K562 (cell line): ENCODE results near the gene CHD3. TPM values are rescaled to one million over a fixed set of nuclear protein-coding genes. Genes with fewer than 3 reads are reported as not detected.

Experiments
- ATAC-seq: fragments of 200-7000 bp; cut with Tn5 transposase; 3 replicates; pipeline ENCODE4 v1.9.1; 2020; ENCODE audit warnings: moderate library complexity
- BruUV-seq: library from RNA; stranded (reverse); fragments of 400-500 nt; replicated peaks from 2 replicates; lab custom pipeline; 2021; lab: Mats Ljungman, UMichigan
- CTCF ChIA-PET: fragments of 300-600 bp; formaldehyde crosslinking; extraction: SDS; loops from one replicate; lab custom pipeline; 2021; ENCODE audit warnings: low intra/inter-chr PET ratio; lab: Yijun Ruan, JAX
- POLR2A ChIA-PET: fragments of 300-600, 350-650 bp; sonication (Branson Sonifier 250); formaldehyde crosslinking; extraction: SDS; loops from one replicate; lab custom pipeline; 2021; ENCODE audit warnings: antibody characterized with exemption, inconsistent platforms; lab: Yijun Ruan, JAX
- DNase-seq, 4 experiments: peaks; one replicate each; pipeline versions ENCODE4 v3.0.0 to v3.0.0-alpha.2; 2011 to 2018; ENCODE audit warnings: low spot score in 3 of 4, mixed read lengths in 3 of 4; ENCODE audit errors: extremely low read depth in 1 of 4
- FAIRE-seq: peaks from 2 replicates; lab custom pipeline; 2011; peaks lifted over from hg19 to GRCh38; lab: Jason Lieb, UNC
- H2AFZ ChIP-seq: 2 replicates; pipeline ENCODE4 v1.6.0; 2011; ENCODE audit warnings: low read depth, low read length, control low read depth, inconsistent platforms
- H3K27ac ChIP-seq: fragments of 200-600 bp; 3 replicates; pipeline ENCODE4 v1.8.0; 2011; ENCODE audit warnings: low read depth, mild to moderate bottlenecking, control low read depth, inconsistent platforms, low read length, moderate library complexity, mixed read lengths; ENCODE audit errors: extremely low read depth
- H3K27me3 ChIP-seq, 2 experiments: fragments of 300-600 bp in 1 of 2; 2 replicates in 1 of 2; 3 replicates in 1 of 2; pipeline versions ENCODE4 v1.6.0 to v1.8.0; 2011; ENCODE audit warnings: inconsistent platforms in 2 of 2, low read length in 2 of 2, mild to moderate bottlenecking in 1 of 2, mixed read lengths in 1 of 2, moderate library complexity in 1 of 2; ENCODE audit not compliant: control insufficient read depth in 2 of 2, insufficient read depth in 2 of 2
- H3K36me3 ChIP-seq: fragments of 300-600 bp; 3 replicates; pipeline ENCODE4 v1.8.0; 2011; ENCODE audit warnings: mild to moderate bottlenecking, low read length, inconsistent platforms; ENCODE audit not compliant: control insufficient read depth, insufficient read depth
- H3K4me1 ChIP-seq, 2 experiments: fragments of 200-600 bp in 1 of 2; replicated peaks in 1 of 2; 2 replicates in 1 of 2; 3 replicates in 1 of 2; pipeline versions ENCODE4 v1.5.1 to v1.8.0; 2011; ENCODE audit warnings: inconsistent platforms in 2 of 2, low read length in 2 of 2, mild to moderate bottlenecking in 1 of 2, mixed read lengths in 1 of 2, moderate library complexity in 1 of 2; ENCODE audit not compliant: control insufficient read depth in 2 of 2, insufficient read depth in 2 of 2
- H3K4me2 ChIP-seq: 2 replicates; pipeline ENCODE4 v1.6.1; 2011; ENCODE audit warnings: low read length, control low read depth, inconsistent platforms, mixed read lengths; ENCODE audit not compliant: insufficient read depth
- H3K4me3 ChIP-seq: fragments of 200-600 bp; sonication (generic), shearing (Covaris generic); 2 replicates; pipeline ENCODE4 v1.5.1; 2016; ENCODE audit warnings: control low read depth, inconsistent platforms
- H3K79me2 ChIP-seq: fragments of 200-600 bp; 3 replicates; pipeline ENCODE4 v1.8.0; 2011; ENCODE audit warnings: low read length, inconsistent platforms; ENCODE audit not compliant: control insufficient read depth, insufficient read depth
- H3K9ac ChIP-seq, 2 experiments: 2 replicates each; pipeline versions ENCODE4 v1.6.0 to v1.6.1; 2011; ENCODE audit warnings: low read depth in 2 of 2, low read length in 2 of 2, control low read depth in 1 of 2, inconsistent platforms in 1 of 2, mild to moderate bottlenecking in 1 of 2, mixed read lengths in 1 of 2; ENCODE audit not compliant: insufficient read depth in 1 of 2
- H3K9me1 ChIP-seq: one replicate; pipeline ENCODE4 v1.6.0; 2011; ENCODE audit warnings: inconsistent platforms, mild to moderate bottlenecking, low read length, moderate library complexity; ENCODE audit not compliant: control insufficient read depth, insufficient read depth
- H3K9me3 ChIP-seq: replicated peaks from 2 replicates; pipeline ENCODE4 v1.5.1; 2011; ENCODE audit warnings: low read depth, low read length, inconsistent platforms; ENCODE audit not compliant: control insufficient read depth, insufficient read depth
- H4K20me1 ChIP-seq: replicated peaks from 2 replicates; pipeline ENCODE4 v1.6.1; 2011; ENCODE audit warnings: low read length, inconsistent platforms, mixed read lengths; ENCODE audit not compliant: control insufficient read depth, insufficient read depth
- BHLHE40 ChIP-seq: IDR thresholded peaks from 2 replicates; pipeline ENCODE4 v1.6.1; 2011; ENCODE audit warnings: low read length, improper control_type of control experiment
- CSDE1 ChIP-seq, 2 experiments: fragments of 450-650 bp; IDR thresholded peaks; 2 replicates each; pipeline ENCODE4 v1.6.1; 2016; ENCODE audit warnings: mild to moderate bottlenecking in 1 of 2
- ELF2 ChIP-seq: fragments of 250-450 bp; sonication (Bioruptor Pico); IDR thresholded peaks from 2 replicates; pipeline ENCODE4 v1.5.0; 2021; ENCODE audit warnings: mild to moderate bottlenecking
- ETS2 ChIP-seq: IDR thresholded peaks from 2 replicates; pipeline ENCODE4 v1.6.1; 2016; ENCODE audit warnings: borderline replicate concordance, missing genetic modification characterization, mild to moderate bottlenecking, moderate library complexity, missing compliant biosample characterization; ENCODE audit not compliant: poor library complexity, severe bottlenecking
- FOXK1 ChIP-seq: sonication (generic); formaldehyde crosslinking; IDR thresholded peaks from 2 replicates; pipeline ENCODE4 v1.8.0; 2022; ENCODE audit warnings: missing genetic modification reagents, mild to moderate bottlenecking, borderline replicate concordance
- GATA2 ChIP-seq: sonication (generic); formaldehyde crosslinking; IDR thresholded peaks from 2 replicates; pipeline ENCODE4 v1.4.0; 2020; ENCODE audit warnings: mild to moderate bottlenecking, missing genetic modification reagents
- HES1 ChIP-seq: fragments of 450-650 bp; IDR thresholded peaks from 2 replicates; pipeline ENCODE4 v1.6.1; 2016; ENCODE audit warnings: low read depth, mild to moderate bottlenecking, moderate library complexity
- HMG20A ChIP-seq: fragments of 450-650 bp; formaldehyde crosslinking; conservative IDR thresholded peaks from 2 replicates; pipeline ENCODE4 v1.4.0; 2020; ENCODE audit warnings: mild to moderate bottlenecking, mixed read lengths
- HNRNPLL ChIP-seq: fragments of 200-400 bp; formaldehyde crosslinking; IDR thresholded peaks from 2 replicates; pipeline ENCODE4 v1.6.1; 2017; ENCODE audit warnings: low read length, low read depth, mild to moderate bottlenecking; ENCODE audit not compliant: poor library complexity, severe bottlenecking
- POLR2B ChIP-seq: fragments of 450-650 bp; IDR thresholded peaks from 2 replicates; pipeline ENCODE4 v1.6.1; 2018; ENCODE audit warnings: low read depth; ENCODE audit not compliant: partially characterized antibody
- PTTG1 ChIP-seq: fragments of 450-650 bp; IDR thresholded peaks from 2 replicates; pipeline ENCODE4 v1.6.1; 2016; ENCODE audit warnings: low read depth, mild to moderate bottlenecking, missing genetic modification characterization, missing compliant biosample characterization
- RFX7 ChIP-seq: fragments of 250-450 bp; sonication (Bioruptor Pico); IDR thresholded peaks from 2 replicates; pipeline ENCODE4 v1.5.1; 2021; ENCODE audit warnings: mild to moderate bottlenecking
- RNF2 ChIP-seq: sonication (generic); IDR thresholded peaks from 2 replicates; pipeline ENCODE4 v1.6.1; 2016
- TBP ChIP-seq: optimal IDR thresholded peaks from 2 replicates; pipeline ENCODE3; 2011; ENCODE audit warnings: low read depth, low read length, improper control_type of control experiment
- TCF7 ChIP-seq: sonication (generic); IDR thresholded peaks from 2 replicates; pipeline ENCODE4 v1.6.1; 2016; ENCODE audit warnings: antibody characterized with exemption, borderline replicate concordance
- ZC3H11A ChIP-seq: IDR thresholded peaks from 2 replicates; pipeline ENCODE4 v1.6.1; 2012; ENCODE audit warnings: low read depth, low read length, improper control_type of control experiment
- ZNF174 ChIP-seq: fragments of 250-450 bp; sonication (Bioruptor Pico); IDR thresholded peaks from 2 replicates; pipeline ENCODE4 v1.4.0; 2020; ENCODE audit warnings: mild to moderate bottlenecking
- WGBS: fragments of 100-300 bp; shearing (Covaris generic); methylation state at CpG from one replicate; pipeline ENCODE4 v1.1.6; 2016; ENCODE audit warnings: low coverage, mixed read lengths; ENCODE audit not compliant: insufficient coverage; ENCODE audit errors: missing lambda C conversion rate; 5-methylcytosine and 5-hydroxymethylcytosine counted together
- in situ Hi-C: fragments of 300-500 bp; cut with MboI; formaldehyde crosslinking; loops from 4 replicates; pipeline ENCODE4 v1.15.0; 2018; ENCODE audit warnings: inconsistent platforms, mixed read lengths
- intact Hi-C: fragments of 100-400 bp; cut with micrococcal nuclease; formaldehyde crosslinking; loops from 2 replicates; pipeline ENCODE4 v1.14.2; 2022
- polyA plus RNA-seq, 8 experiments: library from polyadenylated mRNA; depleted of rRNA in 4 of 8; stranded (reverse) in 5 of 8; unstranded in 3 of 8; fragments of >200 nt; fragmentation: Nextera tagmentation in 2 of 8; fragmentation: Illumina TruSeq in 1 of 8; extraction: Ambion mirVana in 2 of 8; extraction: Trizol in 1 of 8; gene quantifications; 2 replicates each; pipeline versions ENCODE4 v1.2.1 to v1.2.3, GENCODE V29; 2011 to 2014; ENCODE audit warnings: inconsistent platforms in 1 of 8, missing spikeins in 1 of 8
- total RNA-seq, 7 experiments: library from RNA; depleted of rRNA in 6 of 7; stranded (reverse); fragments of >200 nt in 6 of 7; fragmentation: Illumina TruSeq in 2 of 7; extraction: Trizol in 2 of 7; gene quantifications; 2 replicates each; pipeline versions ENCODE4 v1.2.1 to v1.2.3, GENCODE V29; 2011 to 2021; ENCODE audit warnings: low replicate concordance in 1 of 7
- TF ChIP-seq, protein P1 (sequence below): fragments of 250-450 bp; sonication (Bioruptor Pico); IDR thresholded peaks from 2 replicates; pipeline ENCODE4 v1.6.1; 2021; ENCODE audit warnings: mild to moderate bottlenecking

The CHD3 gene
- total and polyA plus RNA-seq, 9 of the 15 experiments (the other 6 are each of a cell fraction or from before 2014, with no cell fraction given): 0.39 to 38.2 (median 21.2) TPM

DNA sequence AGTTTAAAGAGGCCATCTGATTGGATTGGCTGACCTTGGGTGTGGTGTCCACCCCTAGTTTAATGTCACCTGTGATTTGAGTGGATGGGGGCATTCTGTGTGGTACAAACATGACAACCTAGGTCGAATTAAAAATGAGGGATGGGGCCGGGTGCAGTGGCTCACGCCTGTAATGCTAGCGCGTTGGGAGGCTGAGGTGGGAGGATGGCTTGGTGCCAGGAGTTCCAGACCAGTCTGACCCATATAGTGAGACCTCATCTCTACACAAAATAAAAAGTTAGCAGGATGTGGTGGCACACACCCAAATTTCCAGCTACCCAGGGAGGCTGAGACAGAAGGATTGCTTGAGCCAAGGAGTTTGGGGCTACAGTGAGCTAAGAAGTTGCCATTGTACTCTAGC lies 57.9 kb downstream of the CHD3 start:
- Histone ChIP-seq H3K36me3 (peaks cover 55% of the 10 kb centered on the region), H3K9me3 (no peaks in the 10 kb centered on the region), H3K4me1 (no peaks in the 10 kb centered on the region), H3K4me2 (no peak overlapping the region), H3K4me3 (no peak overlapping the region), H3K27ac (no peak overlapping the region), H4K20me1 (no peaks in the 10 kb centered on the region), H3K27me3 (no peaks in the 10 kb centered on the region), H3K79me2 (no peaks in the 10 kb centered on the region), H3K9ac (no peak overlapping the region), H2AFZ (no peak overlapping the region), H3K9me1 (no peaks in the 10 kb centered on the region)
- ATAC-seq (no peak), FAIRE-seq (no peak), DNase-seq (no peak)
- no TSS peak for BruUV-seq
- intact Hi-C loops: no loop called here
- no peak for TF ChIP-seq FOXK1
- no peak for TF ChIP-seq GATA2 (CRISPR knock-in tag)
- TF ChIP-seq RNF2: no peak
- TF ChIP-seq BHLHE40: no peak
- TF ChIP-seq ZC3H11A: no peak
- TF ChIP-seq ETS2 (tag): no peak
- TF ChIP-seq HNRNPLL: no peak
- no peak for TF ChIP-seq RFX7 (CRISPR knock-in tag)
- TF ChIP-seq CSDE1 (IDR thresholded peaks at IDR 0.05): no peak
- TF ChIP-seq HES1: no peak
- TF ChIP-seq TBP: no peak
- no peak for TF ChIP-seq HMG20A (CRISPR knock-in tag)
- no peak for TF ChIP-seq TCF7
- no peak for TF ChIP-seq ELF2 (CRISPR knock-in tag)
- TF ChIP-seq, protein P1, sequence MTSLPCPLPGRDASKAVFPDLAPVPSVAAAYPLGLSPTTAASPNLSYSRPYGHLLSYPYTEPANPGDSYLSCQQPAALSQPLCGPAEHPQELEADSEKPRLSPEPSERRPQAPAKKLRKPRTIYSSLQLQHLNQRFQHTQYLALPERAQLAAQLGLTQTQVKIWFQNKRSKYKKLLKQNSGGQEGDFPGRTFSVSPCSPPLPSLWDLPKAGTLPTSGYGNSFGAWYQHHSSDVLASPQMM (CRISPR knock-in tag): no peak
- TF ChIP-seq ZNF174 (CRISPR knock-in tag): no peak
- TF ChIP-seq PTTG1 (tag): no peak
- no peak for TF ChIP-seq POLR2B
- ChIA-PET POLR2A (interaction anchor here (1.4 kb wide), 1 partner anchor 10 kb away, joined by 3 read pairs; no protein-coding TSS in a partner anchor), CTCF (no interaction called here)
- 54% methylated on average over 2 of the region's 5 CpGs for WGBS
- in situ Hi-C loops: no loop called here
